GM12873 (cell line): Measurements from ENCODE around the gene ZFHX3.

Source experiments
- TF ChIP-seq, protein P1 (sequence below): IDR thresholded peaks from 2 replicates; pipeline ENCODE4 v1.5.1; 2012; ENCODE audit warnings: low read depth, mild to moderate bottlenecking, moderate library complexity, low read length, control low read depth; ENCODE audit not compliant: insufficient read depth; ENCODE audit errors: missing control alignments

Gene ZFHX3

DNA sequence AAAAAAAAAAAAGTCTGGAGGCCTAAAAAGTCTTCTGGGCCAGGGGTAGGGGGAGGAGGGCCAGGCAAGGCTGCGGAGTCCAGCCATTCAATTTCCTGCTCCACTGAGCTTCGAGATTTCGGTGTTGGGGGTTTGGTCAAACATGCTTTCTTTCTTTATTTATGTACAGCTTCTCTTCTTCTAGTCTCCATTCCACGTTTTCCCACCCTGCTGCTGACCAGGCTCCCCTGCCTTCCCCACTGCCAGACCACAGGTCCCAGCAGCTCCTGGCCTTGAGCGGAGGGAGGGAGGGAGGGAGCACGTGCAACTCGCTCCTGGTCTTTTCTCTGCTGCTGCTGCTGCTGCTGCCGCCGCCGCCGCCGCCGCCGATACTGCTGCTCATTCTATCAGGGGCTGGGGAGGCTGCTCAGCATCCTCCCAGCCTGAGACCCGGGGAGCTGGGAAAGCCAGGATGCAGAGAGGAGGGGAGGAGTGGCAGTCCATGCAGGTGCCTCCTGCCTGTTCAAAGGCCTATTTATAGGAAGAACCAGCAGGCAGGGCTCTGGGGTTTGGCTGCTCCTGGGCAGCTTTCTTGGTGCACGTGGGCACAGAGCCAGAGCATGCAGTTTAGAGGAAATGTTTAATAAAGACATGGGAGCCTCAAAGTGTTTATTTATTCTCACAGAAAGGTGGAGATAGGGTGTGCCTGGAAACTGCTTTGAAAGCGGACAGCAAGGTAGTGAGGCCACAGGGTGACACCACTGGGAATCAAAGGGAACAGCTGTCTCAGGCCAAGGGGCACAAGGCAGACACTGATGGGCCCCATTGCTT is 23.4 kb upstream of the ZFHX3 start:
- TF ChIP-seq, protein P1, sequence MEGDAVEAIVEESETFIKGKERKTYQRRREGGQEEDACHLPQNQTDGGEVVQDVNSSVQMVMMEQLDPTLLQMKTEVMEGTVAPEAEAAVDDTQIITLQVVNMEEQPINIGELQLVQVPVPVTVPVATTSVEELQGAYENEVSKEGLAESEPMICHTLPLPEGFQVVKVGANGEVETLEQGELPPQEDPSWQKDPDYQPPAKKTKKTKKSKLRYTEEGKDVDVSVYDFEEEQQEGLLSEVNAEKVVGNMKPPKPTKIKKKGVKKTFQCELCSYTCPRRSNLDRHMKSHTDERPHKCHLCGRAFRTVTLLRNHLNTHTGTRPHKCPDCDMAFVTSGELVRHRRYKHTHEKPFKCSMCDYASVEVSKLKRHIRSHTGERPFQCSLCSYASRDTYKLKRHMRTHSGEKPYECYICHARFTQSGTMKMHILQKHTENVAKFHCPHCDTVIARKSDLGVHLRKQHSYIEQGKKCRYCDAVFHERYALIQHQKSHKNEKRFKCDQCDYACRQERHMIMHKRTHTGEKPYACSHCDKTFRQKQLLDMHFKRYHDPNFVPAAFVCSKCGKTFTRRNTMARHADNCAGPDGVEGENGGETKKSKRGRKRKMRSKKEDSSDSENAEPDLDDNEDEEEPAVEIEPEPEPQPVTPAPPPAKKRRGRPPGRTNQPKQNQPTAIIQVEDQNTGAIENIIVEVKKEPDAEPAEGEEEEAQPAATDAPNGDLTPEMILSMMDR = no peak

DNA sequence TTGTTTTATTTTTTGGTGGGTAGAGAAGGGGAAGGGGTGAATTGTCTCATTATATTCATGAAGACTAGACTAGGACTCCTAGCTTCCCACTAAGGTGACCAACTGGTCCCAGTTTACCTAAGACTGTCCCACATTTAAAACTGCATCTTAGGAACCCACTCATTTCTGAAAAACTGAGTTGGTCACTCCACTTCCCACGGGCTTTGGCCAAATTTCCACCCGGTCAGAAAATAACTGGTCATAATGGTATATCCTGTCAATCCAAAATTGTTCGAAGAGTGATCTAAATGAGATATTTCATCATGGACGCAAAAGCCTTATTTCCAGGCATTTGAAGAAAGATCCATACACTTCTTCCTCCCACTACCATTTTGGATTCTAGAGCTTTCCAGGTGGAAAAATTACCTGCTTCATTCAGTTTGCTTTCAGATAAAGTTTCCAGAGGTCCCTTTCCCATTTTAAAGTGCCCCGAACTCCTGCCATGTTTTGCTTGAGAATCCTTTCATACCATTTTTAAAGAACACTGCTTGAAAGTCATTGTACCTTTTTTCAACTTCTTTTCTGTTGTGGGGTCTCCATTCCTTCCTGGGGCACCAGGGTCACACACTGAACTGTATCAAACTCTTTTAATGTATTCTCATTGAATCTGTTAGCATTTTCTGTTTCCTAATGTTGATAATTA is 21.8 kb upstream of the ZFHX3 start:
- TF ChIP-seq, protein P1 = no peak

DNA sequence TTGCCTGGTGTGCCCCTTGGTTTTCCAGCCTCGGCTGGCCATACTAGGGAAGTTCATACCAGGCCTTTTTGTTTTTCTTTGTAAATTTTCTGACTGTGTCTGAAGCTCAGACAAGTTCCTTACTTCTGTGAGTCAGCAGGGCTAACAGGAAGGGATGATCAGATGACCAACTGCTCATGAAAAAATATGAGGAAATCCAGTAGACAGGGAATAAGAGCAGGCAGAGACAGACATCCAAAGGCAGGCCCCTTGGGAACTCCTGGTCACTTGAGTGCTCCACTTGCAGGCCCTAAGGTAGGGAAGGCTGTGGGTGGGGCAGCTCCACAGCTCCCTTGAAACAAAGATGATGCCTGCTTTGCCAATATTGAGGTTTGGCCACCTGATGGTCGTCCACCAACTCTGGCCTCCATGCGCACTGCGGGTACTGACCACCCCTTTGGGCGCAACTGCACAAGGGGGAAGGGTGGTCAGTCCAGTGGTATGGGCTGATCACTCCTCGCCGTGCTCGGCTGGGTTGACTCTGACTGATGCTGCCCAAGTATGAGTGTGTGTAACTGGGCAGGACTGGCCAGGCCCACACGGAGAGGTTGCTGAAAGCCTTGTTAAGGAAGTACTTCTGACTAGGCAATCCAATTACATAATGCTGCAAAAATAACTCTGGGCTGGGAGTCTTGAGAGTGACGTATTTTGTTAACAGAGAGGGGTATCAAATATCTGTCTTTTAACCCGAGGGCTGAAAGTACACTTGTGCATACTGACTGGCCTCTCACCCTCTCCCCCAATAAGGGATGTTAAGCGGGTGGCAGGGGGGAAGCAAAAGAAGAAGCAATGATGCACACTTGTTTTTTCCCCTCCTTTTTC is 20.8 kb upstream of the ZFHX3 start:
- TF ChIP-seq, protein P1 = no peak

DNA sequence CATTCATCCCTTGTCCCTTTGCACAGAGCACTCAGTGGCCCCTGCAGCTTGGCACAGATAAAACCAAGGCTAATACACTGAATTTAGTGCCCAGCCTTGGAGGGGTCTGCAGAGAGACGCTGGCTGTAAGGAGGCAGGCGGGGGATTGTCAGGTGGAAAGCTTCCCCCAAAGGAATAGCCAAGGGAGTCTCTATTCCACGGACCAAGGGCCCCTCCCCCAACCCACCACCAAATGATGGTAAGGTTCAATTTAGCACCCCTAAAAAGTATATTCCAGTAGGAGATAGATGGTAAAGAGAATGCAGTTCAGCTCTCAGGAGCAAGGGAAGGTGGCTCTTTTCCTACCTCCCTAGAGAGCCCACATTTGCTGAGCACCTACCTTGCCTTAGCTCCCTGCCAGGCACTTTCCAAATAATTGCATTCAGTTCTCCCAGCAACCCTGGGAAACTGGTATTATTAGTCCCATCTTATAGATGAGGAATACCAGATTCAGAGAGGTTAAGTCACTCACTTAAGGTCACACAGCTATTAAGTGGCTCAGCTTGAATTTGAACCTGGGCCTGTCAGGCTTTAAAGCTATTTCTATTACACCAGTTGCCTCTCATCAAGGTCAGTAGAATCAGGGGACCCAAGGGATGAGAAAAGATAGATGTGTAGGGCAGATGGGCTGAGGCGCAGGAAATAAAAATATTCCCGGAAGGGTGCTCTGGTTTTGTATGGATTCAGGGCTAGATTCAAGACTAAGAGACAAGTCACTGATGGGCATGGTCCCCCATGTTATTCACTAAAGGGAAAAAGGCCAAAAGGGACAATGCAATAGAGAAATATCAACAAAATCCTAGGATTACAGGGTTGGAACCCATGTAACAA is 20.0 kb upstream of the ZFHX3 start:
- TF ChIP-seq, protein P1 = no peak

DNA sequence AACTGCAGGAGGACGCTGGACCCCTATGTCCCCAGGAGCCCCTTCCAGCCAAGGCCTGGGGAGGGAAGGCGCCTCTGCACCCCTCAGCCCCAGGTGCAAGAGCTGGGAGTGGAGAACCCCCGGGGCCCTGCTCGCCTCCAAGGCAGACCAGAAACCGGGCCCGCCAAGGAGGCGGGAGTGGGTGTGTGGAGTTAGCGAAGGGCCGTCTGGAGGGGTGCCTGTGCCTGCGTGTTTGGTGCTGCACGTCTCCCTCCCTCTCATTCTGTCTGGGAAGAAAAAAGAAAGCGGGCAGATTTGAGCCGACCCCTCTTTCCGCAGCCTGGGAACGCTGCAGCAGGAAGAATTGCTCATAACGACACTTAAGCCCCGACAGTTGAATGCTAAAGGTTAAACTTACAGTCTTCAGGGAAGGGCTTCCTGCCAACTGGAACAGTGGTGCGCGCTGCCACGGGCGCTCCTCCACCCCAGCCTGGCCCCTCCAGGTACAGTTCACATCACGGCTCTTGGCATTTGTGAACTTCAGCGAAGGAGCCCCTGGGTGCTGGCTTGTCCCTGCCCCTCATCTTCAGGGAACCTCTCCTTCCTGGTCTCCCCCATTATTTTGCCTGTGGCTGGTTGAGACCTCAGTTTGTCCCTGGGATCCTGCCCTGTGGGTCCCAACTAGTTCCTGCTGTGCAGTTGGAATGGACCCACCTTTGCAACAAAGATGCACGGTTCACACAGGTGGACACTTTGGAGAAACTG is 19.2 kb upstream of the ZFHX3 start:
- TF ChIP-seq, protein P1 = no peak

DNA sequence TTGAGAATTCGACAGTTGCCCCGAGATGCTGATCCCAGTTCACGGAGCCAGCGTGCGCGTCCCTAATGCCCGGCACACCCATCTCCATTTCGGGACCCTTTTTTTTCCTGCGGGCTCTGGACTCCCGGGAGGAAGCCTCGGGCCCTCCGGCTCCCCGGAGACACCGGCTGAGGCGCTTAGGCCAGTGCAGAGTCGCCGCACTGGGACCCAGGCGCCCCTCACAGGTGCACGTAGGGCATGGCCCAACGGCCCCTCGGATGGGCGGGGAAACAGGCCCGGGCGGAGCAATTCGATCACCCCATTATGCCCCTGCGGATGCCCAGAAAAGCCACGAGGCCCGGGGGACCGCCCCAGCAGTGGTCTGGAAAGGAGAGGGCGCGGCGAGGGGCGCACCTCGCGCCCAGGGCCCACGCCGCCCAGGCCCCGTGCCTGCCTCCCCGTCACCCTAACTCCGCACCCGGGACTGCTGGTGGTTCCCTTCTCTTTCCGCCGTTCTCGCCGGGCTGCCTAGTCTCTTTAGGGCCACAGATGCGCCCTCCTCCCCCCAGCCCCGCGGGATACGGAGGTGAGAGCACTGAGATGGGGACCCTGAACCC is 18.5 kb upstream of the ZFHX3 start:
- TF ChIP-seq, protein P1 = no peak
